AG08396 (cell line): ENCODE measurements around the gene HIRA.
"Not testable (repeated sequence)": the region's sequence is repeated elsewhere in the genome, so short reads cannot be mapped to it uniquely, and the experiment has no call there.

Source experiments
- DNase-seq: peaks from one replicate; pipeline ENCODE4 v3.0.0; 2012; ENCODE audit warnings: low spot score, mixed read lengths

Gene HIRA

GRCh38 chr22:19323420-19323819 is 108.1 kb downstream of the HIRA start:
- DNase-seq = not testable (repeated sequence)

GRCh38 chr22:19321757-19322156 is 109.8 kb downstream of the HIRA start:
- no peak for DNase-seq

GRCh38 chr22:19320136-19320535 is 111.4 kb downstream of the HIRA start:
- not testable (repeated sequence) for DNase-seq

GRCh38 chr22:19319281-19319680 is 112.3 kb downstream of the HIRA start:
- no peak for DNase-seq

- no peak for DNase-seq
Measured at GRCh38 chr22:19317865-19318264, 113.7 kb downstream of the HIRA start.

- no peak for DNase-seq
Measured at GRCh38 chr22:19307872-19308271, 123.7 kb downstream of the HIRA start.

- not testable (repeated sequence) for DNase-seq
Measured at GRCh38 chr22:19306535-19306934, 125.0 kb downstream of the HIRA start.

- no peak for DNase-seq
Measured at GRCh38 chr22:19304547-19304946, 127.0 kb downstream of the HIRA start.

- no peak for DNase-seq
Measured at GRCh38 chr22:19303785-19304184, 127.7 kb downstream of the HIRA start.

- DNase-seq = no peak
Measured at GRCh38 chr22:19295733-19296132, 135.8 kb downstream of the HIRA start.

GRCh38 chr22:19292458-19293230 is 138.9 kb downstream of the HIRA start:
- no peak for DNase-seq

- peak; percentile 100 for DNase-seq
Measured at GRCh38 chr22:19291580-19292457, 139.7 kb downstream of the HIRA start, which contains the start of gene CLTCL1. Gene CLTCL1 (minus strand): TSS chr22:19291719. CDS start chr22:19291641, 78 bp downstream.

- DNase-seq = peak; percentile 50
Measured at GRCh38 chr22:19291218-19291579, 140.3 kb downstream of the HIRA start.

- DNase-seq = no peak
Measured at GRCh38 chr22:19290400-19291217, 140.9 kb downstream of the HIRA start.

- DNase-seq = peak; percentile 60
Measured at GRCh38 chr22:19289475-19290161, 141.9 kb downstream of the HIRA start.

GRCh38 chr22:19287889-19288288 is 143.6 kb downstream of the HIRA start:
- peak; percentile 51 for DNase-seq

GRCh38 chr22:19287076-19287707 is 144.3 kb downstream of the HIRA start:
- DNase-seq = no peak

- no peak for DNase-seq
Measured at GRCh38 chr22:19285831-19286230, 145.7 kb downstream of the HIRA start.
